SH-SY5Y (cell line): ENCODE data around the gene EPHB6.

Source experiments
- GATA2 ChIP-seq: IDR thresholded peaks from 2 replicates; pipeline ENCODE4 v1.6.1; 2011; ENCODE audit warnings: mild to moderate bottlenecking, low read depth, low read length
- GATA3 ChIP-seq: IDR thresholded peaks from 2 replicates; pipeline ENCODE4 v1.6.1; 2011; ENCODE audit warnings: low read depth, mild to moderate bottlenecking, low read length, moderate library complexity

- TF ChIP-seq GATA2 (no peak), GATA3 (no peak)
These were observed 29.4 kb downstream of the EPHB6 start for GRCh38 chr7:142884286-142884640.
